ENCODE data around the gene LRP10. TPM values are rescaled to one million over a fixed set of nuclear protein-coding genes. Genes with fewer than 3 reads are reported as not detected.
"Not testable (repeated sequence)": the region's sequence is repeated elsewhere in the genome, so short reads cannot be mapped to it uniquely, and the experiment has no call there.

The LRP10 gene
- total RNA-seq, 1 donor from 2014 or later = 71.0 TPM

DNA sequence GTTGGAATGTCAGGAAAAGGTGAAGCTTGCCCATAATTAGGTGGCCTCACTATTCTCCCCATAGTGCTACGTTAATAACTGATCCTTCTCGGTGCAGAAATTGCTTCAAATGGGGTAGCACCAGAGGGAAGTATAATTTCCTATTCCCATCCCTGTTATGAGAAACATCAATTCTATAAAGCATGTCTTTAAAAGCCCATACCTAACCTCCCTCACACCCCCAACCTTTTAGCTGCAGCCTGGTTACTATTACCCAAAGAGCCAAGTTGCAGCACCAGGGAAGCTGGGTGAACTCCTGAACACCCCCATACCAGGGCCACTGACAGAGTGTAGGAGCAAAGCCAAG lies 32.2 kb downstream of the LRP10 start:
- intact Hi-C loops (cut with DNase I) = no loop called here
- DNase-seq (ENCODE audit: low spot score) = no peak

DNA sequence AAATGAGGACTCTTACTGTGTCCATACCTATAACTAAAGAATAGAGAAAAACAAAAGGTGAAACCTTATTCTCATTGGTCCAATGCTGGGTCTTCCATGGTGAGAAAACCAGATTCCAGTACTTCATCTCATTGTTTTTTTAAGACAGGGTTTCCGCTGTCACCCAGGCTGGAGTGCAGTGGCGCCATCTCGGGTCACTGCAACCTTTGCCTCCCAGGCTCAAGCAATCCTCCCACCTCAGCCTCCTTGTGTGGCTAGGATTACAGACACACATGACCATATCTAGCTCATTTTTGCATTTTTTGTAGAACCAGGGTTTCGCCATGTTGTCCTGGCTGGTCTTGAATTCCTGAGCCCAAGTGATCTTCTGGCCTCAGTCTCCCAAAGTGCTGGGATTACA lies 34.1 kb downstream of the LRP10 start:
- intact Hi-C loops (cut with DNase I) = no loop called here
- DNase-seq (ENCODE audit: low spot score) = no peak

GRCh38 chr14:22906073-22906472 lies 34.5 kb downstream of the LRP10 start:
- intact Hi-C loops (cut with DNase I) = no loop called here
- no peak for DNase-seq (ENCODE audit: low spot score)

GRCh38 chr14:22907429-22907828 lies 35.9 kb downstream of the LRP10 start:
- intact Hi-C loops (cut with DNase I) = no loop called here
- no peak for DNase-seq (ENCODE audit: low spot score)

DNA sequence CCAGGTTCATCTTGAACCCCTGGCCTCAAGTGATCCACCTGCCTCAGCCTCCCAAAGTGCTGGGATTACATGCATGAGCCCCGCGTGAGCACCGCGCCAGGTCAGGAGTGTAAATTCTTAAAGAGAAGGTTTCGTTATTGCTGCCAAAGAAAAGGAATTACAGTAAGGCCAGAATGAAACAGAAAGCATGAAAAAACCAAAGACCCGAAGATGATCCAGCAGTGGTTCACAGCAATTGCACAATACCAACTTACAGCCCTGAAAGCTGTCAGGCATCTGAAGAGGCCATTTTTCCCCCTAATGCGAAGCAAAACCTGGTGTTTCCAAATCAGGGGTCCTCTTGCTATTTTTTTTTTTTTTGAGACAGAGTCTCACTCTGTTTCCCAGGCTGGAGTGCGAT lies 37.1 kb downstream of the LRP10 start:
- intact Hi-C loops (cut with DNase I) = no loop called here
- no peak for DNase-seq (ENCODE audit: low spot score)

DNA sequence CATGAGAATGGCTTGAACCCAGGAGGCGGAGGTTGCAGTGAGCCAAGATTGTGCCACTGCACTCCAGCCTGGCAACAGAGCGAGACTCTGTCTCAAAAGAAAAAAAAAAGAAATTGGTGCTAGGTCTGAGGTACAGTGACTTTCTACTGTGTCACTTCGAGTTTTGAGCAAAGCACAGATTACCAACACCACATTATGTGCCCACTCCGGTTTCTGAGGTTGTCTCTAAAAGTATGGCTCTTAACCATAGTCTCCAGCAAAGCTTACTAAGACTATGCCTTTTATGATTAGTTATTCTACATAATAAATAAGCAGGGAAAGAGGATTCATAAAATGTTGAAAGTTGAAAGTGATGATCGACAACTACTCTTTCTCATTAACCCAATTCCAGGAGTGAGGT lies 39.4 kb downstream of the LRP10 start:
- intact Hi-C loops (cut with DNase I) = no loop called here
- no peak for DNase-seq (ENCODE audit: low spot score)

DNA sequence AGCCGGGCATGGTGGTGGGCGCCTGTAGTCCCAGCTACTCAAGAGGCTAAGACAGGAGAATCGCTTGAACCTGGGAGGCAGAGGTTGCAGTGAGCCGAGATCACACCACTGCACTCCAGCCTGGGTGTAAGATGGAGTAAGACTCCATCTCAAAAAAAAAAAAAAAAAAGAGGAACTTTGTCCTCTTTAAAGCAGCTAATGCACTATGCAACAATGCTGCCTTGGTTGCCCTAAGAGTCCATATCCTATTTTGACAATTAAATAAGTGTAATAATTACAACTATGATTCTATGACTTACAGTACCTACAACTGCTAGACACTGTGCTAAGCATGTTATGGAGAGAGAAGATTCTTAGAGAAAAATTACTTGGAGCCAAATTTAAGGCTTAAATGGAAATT lies 43.3 kb downstream of the LRP10 start:
- intact Hi-C loops (cut with DNase I) = loop anchor here (5.0 kb wide), 1 partner anchor 43 kb away; the partner anchor contains the start of gene LRP10
- DNase-seq (ENCODE audit: low spot score) = not testable (repeated sequence)

DNA sequence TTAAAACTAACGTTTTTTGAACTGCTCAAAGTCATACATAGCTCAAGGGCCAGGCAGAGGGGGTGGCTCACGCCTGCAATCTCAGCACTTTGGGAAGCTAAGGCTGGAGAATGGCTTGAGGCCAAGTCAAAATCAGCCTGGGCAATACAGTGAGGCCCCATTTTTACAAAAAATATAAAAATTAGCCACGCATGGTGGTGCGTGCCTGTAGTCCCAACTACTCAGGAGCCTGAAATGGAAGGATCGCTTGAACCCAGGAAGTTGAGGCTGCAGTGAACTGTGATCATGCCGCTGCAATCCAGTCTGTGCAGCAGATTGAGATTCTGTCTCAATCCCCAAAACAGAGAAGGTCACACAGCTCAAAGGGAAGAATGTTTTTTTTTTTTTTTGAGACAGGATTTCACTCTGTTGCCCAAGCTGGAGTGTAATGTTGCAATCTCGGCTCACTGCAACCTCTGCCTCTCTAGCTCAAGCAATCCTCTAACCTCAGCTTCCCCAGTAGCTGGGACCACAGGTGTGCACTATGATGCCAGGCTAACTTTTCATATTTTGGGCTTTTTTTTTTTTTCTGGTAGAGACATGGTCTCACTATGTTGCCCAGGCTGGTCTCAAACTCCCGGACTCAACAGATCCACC lies 44.5 kb downstream of the LRP10 start:
- DNase-seq (ENCODE audit: low spot score) = no peak
- intact Hi-C loops (cut with DNase I) = loop anchor here (5.0 kb wide), 1 partner anchor 44 kb away; the partner anchor contains the start of gene LRP10

- intact Hi-C loops (cut with DNase I) = loop anchor here (5.0 kb wide), 1 partner anchor 47 kb away; the partner anchor contains the start of gene LRP10
- DNase-seq (ENCODE audit: low spot score) = peak; percentile 100
These were observed 47.5 kb downstream of the LRP10 start, which contains the start of gene RBM23 for GRCh38 chr14:22918804-22919600. TSS of gene RBM23 (minus strand) at chr14:22919149.

GRCh38 chr14:22919601-22919921 lies 48.0 kb downstream of the LRP10 start:
- intact Hi-C loops (cut with DNase I) = loop anchor here (5.0 kb wide), 1 partner anchor 47 kb away; the partner anchor contains the start of gene LRP10
- DNase-seq (ENCODE audit: low spot score) = no peak

DNA sequence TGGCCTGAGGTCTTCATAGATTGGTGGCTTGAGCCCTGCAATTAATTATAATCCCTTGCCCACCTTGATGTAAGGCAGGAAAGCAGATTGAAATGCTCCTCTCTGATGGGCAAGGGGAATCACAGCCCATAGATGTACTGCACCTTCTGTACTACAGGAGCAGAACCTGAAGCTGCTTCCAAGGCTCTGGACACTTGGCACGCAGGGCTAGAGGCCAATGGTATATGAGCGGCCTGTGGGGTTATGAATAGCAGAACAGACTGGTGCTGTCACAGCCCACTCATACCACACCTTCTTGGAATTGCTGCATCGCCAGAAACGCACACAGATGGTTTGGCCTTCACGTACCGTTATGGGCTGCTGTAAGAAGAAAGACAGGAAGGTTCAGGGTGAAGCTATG lies 49.2 kb downstream of the LRP10 start:
- intact Hi-C loops (cut with DNase I) = no loop called here
- DNase-seq (ENCODE audit: low spot score) = no peak

- DNase-seq (ENCODE audit: low spot score) = no peak
- intact Hi-C loops (cut with DNase I) = no loop called here
These were observed 50.8 kb downstream of the LRP10 start for GRCh38 chr14:22922294-22922693.

DNA sequence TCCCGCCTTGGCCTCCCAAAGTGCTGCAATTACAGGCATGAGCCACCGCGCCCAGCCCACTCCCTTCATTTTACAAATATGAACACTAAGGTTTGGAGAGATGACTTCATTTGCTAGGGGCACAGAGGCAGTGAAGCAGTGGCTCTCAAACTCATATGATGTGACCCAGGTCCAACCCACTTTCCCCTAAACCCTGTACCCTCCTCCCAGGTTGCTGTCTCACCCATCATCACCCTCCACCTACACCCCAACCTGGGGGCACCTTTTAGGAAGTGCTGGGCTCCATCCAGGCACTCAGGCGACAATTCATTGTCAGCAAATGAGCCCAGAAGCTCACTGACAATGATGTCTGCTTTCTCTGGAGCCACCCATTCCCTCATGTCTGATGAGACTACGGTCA lies 52.2 kb downstream of the LRP10 start:
- DNase-seq (ENCODE audit: low spot score) = no peak
- intact Hi-C loops (cut with DNase I) = no loop called here

DNA sequence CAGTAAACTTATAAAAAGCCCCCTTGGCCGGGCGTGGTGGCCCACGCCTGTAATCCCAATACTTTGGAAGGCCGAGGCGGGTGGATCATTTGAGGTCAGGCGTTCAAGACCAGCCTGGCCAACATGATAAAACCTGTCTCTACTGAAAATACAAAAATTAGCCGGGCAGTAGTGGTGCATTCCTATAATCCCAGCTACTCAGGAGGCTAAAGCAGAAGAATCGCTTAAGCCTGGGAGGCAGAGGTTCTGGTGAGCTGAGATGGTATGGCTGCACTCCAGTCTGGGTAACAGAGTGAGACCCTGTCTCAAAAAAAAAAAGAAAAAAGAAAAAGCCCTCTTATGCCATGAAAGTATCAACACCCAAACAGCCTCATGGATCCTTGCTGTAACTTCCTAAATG lies 54.0 kb downstream of the LRP10 start:
- intact Hi-C loops (cut with DNase I) = no loop called here
- DNase-seq (ENCODE audit: low spot score) = no peak

DNA sequence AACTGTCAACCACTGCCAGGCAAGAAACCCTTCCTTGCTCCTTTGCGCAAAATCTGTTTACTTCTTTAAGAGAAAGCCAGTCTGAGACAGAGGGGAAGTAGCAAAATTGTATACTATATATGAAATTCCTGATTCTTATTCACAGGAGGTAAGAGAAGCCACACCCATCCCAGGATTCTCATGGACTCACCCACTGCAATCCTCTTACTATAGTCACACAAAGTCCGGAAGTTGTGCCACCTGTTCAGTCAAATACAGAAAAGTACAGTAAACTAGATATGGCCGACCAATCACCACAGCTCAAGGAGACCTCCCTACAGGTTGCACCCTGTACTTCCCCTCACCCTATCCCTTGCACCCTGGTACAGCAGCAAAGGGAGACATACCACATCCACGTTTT lies 54.8 kb downstream of the LRP10 start:
- intact Hi-C loops (cut with DNase I) = no loop called here
- no peak for DNase-seq (ENCODE audit: low spot score)

DNA sequence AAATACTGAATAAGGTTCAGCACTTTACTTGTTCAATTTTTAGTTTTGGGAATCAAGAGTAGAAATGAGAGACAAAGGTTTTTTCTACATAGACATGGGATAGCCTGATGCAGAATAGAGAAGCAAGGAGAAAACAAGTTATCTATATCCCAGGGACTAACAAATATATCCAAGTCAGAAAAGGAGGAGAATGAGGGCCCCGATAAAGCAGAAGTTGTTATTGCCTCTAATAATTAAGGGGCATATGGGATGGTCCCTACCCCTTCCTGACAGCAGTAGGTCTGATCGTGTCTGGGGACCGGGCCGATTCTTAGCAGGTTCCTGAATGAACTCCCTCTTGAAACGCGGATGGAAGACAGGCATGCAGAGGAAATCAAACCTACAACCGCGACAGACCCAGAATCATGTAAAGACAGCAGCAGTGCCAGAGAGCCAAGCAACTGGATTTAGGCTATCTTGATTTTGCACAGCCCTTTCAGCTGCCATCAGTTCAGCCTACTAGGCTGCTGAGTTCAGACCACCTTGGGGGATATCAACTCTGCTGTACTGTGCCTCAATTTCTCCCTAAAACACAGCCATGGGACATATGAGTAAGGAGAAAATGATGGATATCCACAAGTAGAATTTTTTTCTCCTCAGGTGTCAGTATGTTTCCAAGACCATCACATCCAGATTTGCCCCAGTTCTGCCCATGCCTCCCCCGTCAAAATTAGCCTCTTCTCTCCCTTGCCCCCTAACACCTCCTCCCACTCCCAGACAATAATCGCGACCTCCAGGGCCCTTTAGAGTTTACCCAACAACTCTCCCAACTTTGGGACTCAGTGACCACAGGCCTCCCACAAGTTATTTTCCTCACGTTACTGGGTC lies 56.9 kb downstream of the LRP10 start:
- DNase-seq (ENCODE audit: low spot score) = no peak
- intact Hi-C loops (cut with DNase I) = loop anchor here (1.0 kb wide), 1 partner anchor 29 kb away; the partner anchor contains the start of gene HAUS4

DNA sequence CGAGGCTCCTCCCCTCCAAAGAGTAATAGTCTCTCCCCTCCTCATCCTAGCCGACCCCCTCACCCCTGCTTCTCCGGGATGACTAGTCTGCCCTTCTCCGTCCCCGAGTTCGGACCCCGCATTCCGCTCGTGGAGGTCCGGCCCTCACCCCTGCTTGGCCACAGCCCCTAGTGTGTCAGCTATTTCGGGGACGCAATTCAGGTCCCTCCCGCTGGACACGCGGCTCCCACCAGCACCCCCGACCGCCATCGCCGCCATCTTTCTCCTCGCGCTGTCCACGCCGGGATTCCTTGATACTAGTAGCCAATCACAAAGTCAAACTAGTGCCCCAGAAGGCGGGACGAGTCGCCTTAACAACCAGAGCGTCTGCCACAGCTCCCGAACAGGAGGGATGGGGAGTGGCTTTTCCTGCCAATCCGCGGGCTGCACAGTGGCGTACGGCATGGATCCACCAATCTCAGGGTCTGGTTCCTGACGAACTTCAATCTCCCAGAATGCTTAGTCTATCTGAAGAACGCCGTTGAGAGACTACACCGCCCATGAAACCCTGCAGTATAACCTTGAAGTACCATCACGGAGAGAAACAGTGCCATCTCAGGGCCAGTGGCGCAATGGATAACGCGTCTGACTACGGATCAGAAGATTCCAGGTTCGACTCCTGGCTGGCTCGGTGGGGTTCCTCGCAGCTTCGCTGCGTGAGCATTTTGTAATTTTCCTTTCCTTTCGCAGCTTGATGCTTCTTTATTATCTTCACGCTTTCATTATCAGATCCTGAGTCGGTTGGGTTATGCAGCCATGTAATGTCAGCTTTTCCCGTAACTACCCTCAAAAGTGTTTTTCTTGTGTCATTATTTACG lies 57.8 kb downstream of the LRP10 start, which contains the start of gene PRMT5:
PRMT5 (minus strand) TSS at position 273 of the 857 bp plus-strand sequence; CDS start at position 258, 15 bp downstream.
- peak; percentile 99 for DNase-seq (ENCODE audit: low spot score)
- intact Hi-C loops (cut with DNase I) = loop anchor here (1.0 kb wide), 1 partner anchor 28 kb away; the partner anchor contains the start of gene HAUS4

- intact Hi-C loops (cut with DNase I) = loop anchor here (1.0 to 2.0 kb wide), 2 partner anchors 27 to 53 kb away; partner anchors contain the start of genes AJUBA and HAUS4
- DNase-seq (ENCODE audit: low spot score) = no peak
These were observed 58.4 kb downstream of the LRP10 start for GRCh38 chr14:22929961-22930364.

Measured in cardiac septum (tissue), 1 donor.